Liver (tissue), 9 donors: Measurements from ENCODE around the gene CD27. TPM values are rescaled to one million over a fixed set of nuclear protein-coding genes. Genes with fewer than 3 reads are reported as not detected.

Experiments
- DNase-seq: peaks from one replicate; pipeline ENCODE4 v3.0.0-alpha.2; 2017; ENCODE audit warnings: low spot score
- H3K27ac ChIP-seq, 2 donors: one replicate each; pipeline ENCODE4 v1.7.0; 2013; ENCODE audit warnings: inconsistent platforms in 2 of 2, low read length in 2 of 2, control low read depth in 1 of 2, low read depth in 1 of 2, mild to moderate bottlenecking in 1 of 2
- H3K27me3 ChIP-seq, 4 donors: one replicate each; pipeline versions ENCODE4 v1.6.1 to v1.7.0; 2013; ENCODE audit warnings: low read length in 3 of 4, inconsistent platforms in 1 of 4, mild to moderate bottlenecking in 1 of 4, moderate library complexity in 1 of 4; ENCODE audit not compliant: control insufficient read depth in 4 of 4, insufficient read depth in 4 of 4
- H3K36me3 ChIP-seq, 4 donors: one replicate each; pipeline versions ENCODE4 v1.6.1 to v1.7.0; 2013; ENCODE audit warnings: low read length in 3 of 4, mild to moderate bottlenecking in 3 of 4, low read depth in 1 of 4, moderate library complexity in 1 of 4; ENCODE audit not compliant: control insufficient read depth in 4 of 4, insufficient read depth in 3 of 4
- H3K4me1 ChIP-seq, 4 donors: one replicate each; pipeline versions ENCODE4 v1.6.1 to v1.7.0; 2013; ENCODE audit warnings: low read length in 3 of 4, mild to moderate bottlenecking in 3 of 4, moderate library complexity in 1 of 4; ENCODE audit not compliant: control insufficient read depth in 4 of 4, insufficient read depth in 4 of 4
- H3K4me3 ChIP-seq, 3 donors: one replicate each; pipeline versions ENCODE4 v1.6.1 to v1.7.0; 2013; ENCODE audit warnings: low read length in 3 of 3, control low read depth in 1 of 3, low read depth in 1 of 3, mild to moderate bottlenecking in 1 of 3
- H3K9ac ChIP-seq, 2 donors: one replicate each; pipeline ENCODE4 v1.7.0; 2013; ENCODE audit warnings: low read length in 2 of 2, mild to moderate bottlenecking in 2 of 2, moderate library complexity in 2 of 2, control low read depth in 1 of 2, low read depth in 1 of 2
- H3K9me3 ChIP-seq, 4 donors: one replicate each; pipeline versions ENCODE4 v1.6.1 to v1.7.0; 2013; ENCODE audit warnings: low read length in 3 of 4; ENCODE audit not compliant: control insufficient read depth in 4 of 4
- ATF3 ChIP-seq: IDR thresholded peaks from 2 replicates; pipeline ENCODE4 v1.6.1; 2016; ENCODE audit warnings: antibody characterized with exemption
- CTCF ChIP-seq: fragments of 150-350 bp; IDR thresholded peaks from 2 replicates; pipeline ENCODE4 v1.5.1; 2017; ENCODE audit warnings: improper control_type of control experiment, low read depth, low read length; ENCODE audit not compliant: missing input control
- EGR1 ChIP-seq, 2 donors: IDR thresholded peaks; 2 replicates each; pipeline ENCODE4 v1.6.1; 2016 to 2018; ENCODE audit warnings: antibody characterized with exemption in 2 of 2, low read depth in 2 of 2
- FOXA1 ChIP-seq: IDR thresholded peaks from 2 replicates; pipeline ENCODE4 v1.6.1; 2016; ENCODE audit warnings: antibody characterized with exemption
- FOXA2 ChIP-seq: IDR thresholded peaks from 2 replicates; pipeline ENCODE4 v1.6.1; 2016; ENCODE audit warnings: antibody characterized with exemption
- GABPA ChIP-seq, 2 donors: IDR thresholded peaks in 1 of 2; conservative IDR thresholded peaks in 1 of 2; 2 replicates each; pipeline ENCODE4 v1.6.1; 2016; ENCODE audit warnings: antibody characterized with exemption in 2 of 2, mild to moderate bottlenecking in 1 of 2, moderate library complexity in 1 of 2
- HNF4A ChIP-seq, 2 donors: conservative IDR thresholded peaks; 2 replicates each; pipeline ENCODE4 v1.6.1; 2016; ENCODE audit warnings: antibody characterized with exemption in 2 of 2, mild to moderate bottlenecking in 2 of 2
- HNF4G ChIP-seq: IDR thresholded peaks from 2 replicates; pipeline ENCODE4 v1.6.1; 2016; ENCODE audit warnings: antibody characterized with exemption
- JUND ChIP-seq, 2 donors: IDR thresholded peaks; 2 replicates each; pipeline ENCODE4 v1.6.1; 2016; ENCODE audit warnings: antibody characterized with exemption in 2 of 2
- MAX ChIP-seq: IDR thresholded peaks from 2 replicates; pipeline ENCODE4 v1.6.1; 2016; ENCODE audit warnings: antibody characterized with exemption
- NR2F2 ChIP-seq: IDR thresholded peaks from 2 replicates; pipeline ENCODE4 v1.6.1; 2016; ENCODE audit warnings: antibody characterized with exemption
- RAD21 ChIP-seq, 2 donors: IDR thresholded peaks; 2 replicates each; pipeline ENCODE4 v1.6.1; 2016; ENCODE audit warnings: antibody characterized with exemption in 2 of 2, mild to moderate bottlenecking in 2 of 2
- REST ChIP-seq: IDR thresholded peaks from 2 replicates; pipeline ENCODE4 v1.6.1; 2016; ENCODE audit warnings: antibody characterized with exemption, mild to moderate bottlenecking
- RXRA ChIP-seq, 2 donors: IDR thresholded peaks; 2 replicates each; pipeline ENCODE4 v1.6.1; 2017 to 2018; ENCODE audit warnings: antibody characterized with exemption in 2 of 2, mild to moderate bottlenecking in 1 of 2
- SP1 ChIP-seq: IDR thresholded peaks from 2 replicates; pipeline ENCODE4 v1.6.1; 2018; ENCODE audit warnings: antibody characterized with exemption, mild to moderate bottlenecking
- TAF1 ChIP-seq: conservative IDR thresholded peaks from 2 replicates; pipeline ENCODE4 v1.6.1; 2016; ENCODE audit warnings: antibody characterized with exemption, mild to moderate bottlenecking
- YY1 ChIP-seq: IDR thresholded peaks from 2 replicates; pipeline ENCODE4 v1.6.1; 2016; ENCODE audit warnings: antibody characterized with exemption, mild to moderate bottlenecking
- ZBTB33 ChIP-seq: IDR thresholded peaks from 2 replicates; pipeline ENCODE4 v1.6.1; 2016; ENCODE audit warnings: antibody characterized with exemption
- WGBS: extraction: QIAGEN DNeasy Blood & Tissue Kit; methylation state at CpG from one replicate; pipeline ENCODE4 v1.1.7; 2013; 5-methylcytosine and 5-hydroxymethylcytosine counted together
- polyA plus RNA-seq, 2 donors: library from polyadenylated mRNA; stranded (reverse) in 1 of 2; unstranded in 1 of 2; fragments of 200-250 nt in 1 of 2; fragments of >200 nt in 1 of 2; fragmentation: Nextera tagmentation in 1 of 2; extraction: Ambion mirVana in 1 of 2; gene quantifications; one replicate each; pipeline versions ENCODE4 v1.2.1 to v1.2.3, GENCODE V29; 2013 to 2015
- total RNA-seq, 2 donors: library from RNA; depleted of rRNA; stranded (reverse); fragments of >200 nt; gene quantifications; one replicate each; pipeline ENCODE4 v1.2.3, GENCODE V29; 2014
- donor health status: healthy.
- donor health status: healthy.
- donor health status: healthy.
- donor health status: healthy.
- donor health status: healthy.

Gene CD27
- total and polyA plus RNA-seq, 4 donors = 0.28 to 2.5 (median 0.62) TPM

GRCh38 chr12:6424008-6424347 is 20.8 kb upstream of the CD27 start:
- peak overlapping the region in 1 of 2 donors; percentile 58 for H3K9ac ChIP-seq
- 40% methylated on average over 6 of the region's 6 CpGs for WGBS
- H3K27ac ChIP-seq = no peak overlapping the region
- no peak overlapping the region for H3K4me3 ChIP-seq
- no peak for TF ChIP-seq FOXA1
- no peak for TF ChIP-seq FOXA2
- no peak for TF ChIP-seq NR2F2
- TF ChIP-seq MAX = no peak
- TF ChIP-seq REST = no peak
- no peak for TF ChIP-seq ZBTB33
- no peak for TF ChIP-seq RXRA (IDR thresholded peaks at IDR 0.05)
- no peak for TF ChIP-seq HNF4A (conservative IDR thresholded peaks at IDR 0.05)
- TF ChIP-seq RAD21 (IDR thresholded peaks at IDR 0.05) = no peak
- no peak for TF ChIP-seq YY1
- no peak for TF ChIP-seq GABPA (IDR thresholded peaks at IDR 0.05 in 1 of 2, conservative IDR thresholded peaks at IDR 0.05 in 1 of 2)
- no peak for TF ChIP-seq SP1
- TF ChIP-seq JUND (IDR thresholded peaks at IDR 0.05) = no peak
- TF ChIP-seq TAF1 = no peak
- no peak for TF ChIP-seq ATF3
- TF ChIP-seq HNF4G = no peak
- no peak for TF ChIP-seq CTCF
- TF ChIP-seq EGR1 (IDR thresholded peaks at IDR 0.05; ENCODE audit: low read depth in 2 of 2) = no peak
- peaks cover 0 to 6% (median 4%) of the 10 kb centered on the region in 4 donors for H3K4me1 ChIP-seq
- DNase-seq = no peak
- H3K27me3 ChIP-seq = no peaks in the 10 kb centered on the region
- H3K36me3 ChIP-seq = no peaks in the 10 kb centered on the region
- no peaks in the 10 kb centered on the region for H3K9me3 ChIP-seq

- WGBS = 88% methylated on average over 8 of the region's 8 CpGs
- H3K27ac ChIP-seq = no peak overlapping the region
Measured at GRCh38 chr12:6424866-6425265, 19.9 kb upstream of the CD27 start.

More at GRCh38 chr12:6424866-6425265, 19.9 kb upstream of the CD27 start:
- H3K4me1 ChIP-seq = peaks cover 0 to 6% (median 4%) of the 10 kb centered on the region in 4 donors
- H3K4me3 ChIP-seq = no peak overlapping the region
- no peak overlapping the region for H3K9ac ChIP-seq
- no peaks in the 10 kb centered on the region for H3K36me3 ChIP-seq
- TF ChIP-seq HNF4G (no peak), EGR1 (IDR thresholded peaks at IDR 0.05; ENCODE audit: low read depth in 2 of 2) (no peak), TAF1 (no peak), RAD21 (IDR thresholded peaks at IDR 0.05) (no peak), HNF4A (conservative IDR thresholded peaks at IDR 0.05) (no peak), FOXA2 (no peak), NR2F2 (no peak)
- H3K27me3 ChIP-seq = no peaks in the 10 kb centered on the region
- H3K9me3 ChIP-seq = no peaks in the 10 kb centered on the region
- no peak for DNase-seq
